DOHH2 (cell line): Measurements from ENCODE around the gene TTC39A.

Source experiments
- H3F3A ChIP-seq: fragments of 200-600 bp; sonication (generic), shearing (Covaris generic); 2 replicates; pipeline ENCODE4 v1.6.0; 2016; ENCODE audit warnings: antibody characterized with exemption, mild to moderate bottlenecking; ENCODE audit not compliant: control insufficient read depth, insufficient read depth
- H3K27ac ChIP-seq: fragments of 200-600 bp; sonication (generic); 2 replicates; pipeline ENCODE4 v1.5.1; 2014; ENCODE audit warnings: low read depth, mild to moderate bottlenecking, low read length, moderate library complexity
- H3K27me3 ChIP-seq: fragments of 200-600 bp; sonication (generic); 2 replicates; pipeline ENCODE4 v1.6.1; 2014; ENCODE audit warnings: mild to moderate bottlenecking, low read length, mixed read lengths; ENCODE audit not compliant: control insufficient read depth
- H3K36me3 ChIP-seq: fragments of 200-600 bp; sonication (generic); 2 replicates; pipeline ENCODE4 v1.6.1; 2014; ENCODE audit warnings: mild to moderate bottlenecking, low read length, moderate library complexity, mixed read lengths; ENCODE audit not compliant: control insufficient read depth
- H3K4me1 ChIP-seq: fragments of 200-600 bp; sonication (generic); 2 replicates; pipeline ENCODE4 v1.6.1; 2014; ENCODE audit warnings: mild to moderate bottlenecking, low read length, mixed read lengths; ENCODE audit not compliant: control insufficient read depth
- H3K4me2 ChIP-seq: fragments of 200-600 bp; sonication (generic); 2 replicates; pipeline ENCODE4 v1.6.0; 2014; ENCODE audit warnings: mild to moderate bottlenecking, low read length, moderate library complexity
- H3K4me3 ChIP-seq: fragments of 200-600 bp; sonication (generic); 2 replicates; pipeline ENCODE4 v1.5.1; 2014; ENCODE audit warnings: mild to moderate bottlenecking, low read length, mixed read lengths
- H3K79me2 ChIP-seq: fragments of 200-600 bp; sonication (generic); 2 replicates; pipeline ENCODE4 v1.6.1; 2014; ENCODE audit warnings: mild to moderate bottlenecking, low read length, mixed read lengths; ENCODE audit not compliant: control insufficient read depth
- H3K9me2 ChIP-seq: fragments of 200-600 bp; sonication (generic); replicated peaks from 2 replicates; pipeline ENCODE4 v1.6.1; 2014; ENCODE audit warnings: mild to moderate bottlenecking, low read length, mixed read lengths; ENCODE audit not compliant: control insufficient read depth
- H3K9me3 ChIP-seq: fragments of 200-600 bp; sonication (generic); 2 replicates; pipeline ENCODE4 v1.6.1; 2014; ENCODE audit warnings: antibody characterized with exemption, low read length, mixed read lengths; ENCODE audit not compliant: control insufficient read depth, insufficient read depth
- H4K20me1 ChIP-seq: fragments of 200-600 bp; sonication (generic); 2 replicates; pipeline ENCODE4 v1.6.0; 2014; ENCODE audit warnings: low read depth, mild to moderate bottlenecking, antibody characterized with exemption, low read length, moderate library complexity; ENCODE audit not compliant: control insufficient read depth, insufficient read depth
- CTCF ChIP-seq: fragments of 200-600 bp; sonication (generic); IDR thresholded peaks from one replicate; pipeline ENCODE4 v1.5.1; 2014; ENCODE audit warnings: antibody characterized with exemption, mild to moderate bottlenecking, low read depth, low read length; ENCODE audit not compliant: poor library complexity, severe bottlenecking
- EZH2phosphoT487 ChIP-seq: fragments of 200-600 bp; sonication (generic); IDR thresholded peaks from 2 replicates; pipeline ENCODE4 v1.6.1; 2017; ENCODE audit warnings: borderline replicate concordance, mild to moderate bottlenecking, antibody characterized with exemption, low read length, moderate library complexity, mixed read lengths

The TTC39A gene

GRCh38 chr1:51240084-51240483, 90.3 kb downstream of the TTC39A start:
- TF ChIP-seq EZH2phosphoT487 (no peak), CTCF (no peak)
- Histone ChIP-seq H3K36me3 (no peaks in the 10 kb centered on the region), H3K27ac (no peak overlapping the region), H3K4me3 (no peak overlapping the region), H3K27me3 (peaks cover 63% of the 10 kb centered on the region), H3K4me2 (no peak overlapping the region), H3K79me2 (no peaks in the 10 kb centered on the region), H4K20me1 (peaks cover 11% of the 10 kb centered on the region; the same call in 1 of the 2 replicates), H3K9me2 (no peaks in the 10 kb centered on the region), H3K4me1 (peaks cover 18% of the 10 kb centered on the region), H3K9me3 (no peaks in the 10 kb centered on the region), H3F3A (peaks cover 8% of the 10 kb centered on the region)

GRCh38 chr1:51238034-51238403, 92.3 kb downstream of the TTC39A start:
- Histone ChIP-seq H3K9me3 (no peaks in the 10 kb centered on the region), H3K36me3 (no peaks in the 10 kb centered on the region), H3K79me2 (no peaks in the 10 kb centered on the region), H3K27ac (no peak overlapping the region), H4K20me1 (peaks cover 15% of the 10 kb centered on the region; the same call in 1 of the 2 replicates), H3K27me3 (peaks cover 60% of the 10 kb centered on the region), H3K4me2 (no peak overlapping the region), H3K9me2 (no peaks in the 10 kb centered on the region), H3K4me3 (no peak overlapping the region), H3K4me1 (peaks cover 29% of the 10 kb centered on the region), H3F3A (peaks cover 19% of the 10 kb centered on the region)
- no peak for TF ChIP-seq EZH2phosphoT487
- no peak for TF ChIP-seq CTCF

GRCh38 chr1:51237351-51238033, 92.9 kb downstream of the TTC39A start:
- peaks cover 29% of the 10 kb centered on the region for H3K4me1 ChIP-seq
- H3K27me3 ChIP-seq: peaks cover 61% of the 10 kb centered on the region
- no peaks in the 10 kb centered on the region for H3K36me3 ChIP-seq
- H3K27ac ChIP-seq: no peak overlapping the region
- no peak overlapping the region; the same call in 1 of the 2 replicates for H3K4me3 ChIP-seq
- H3K79me2 ChIP-seq: no peaks in the 10 kb centered on the region
- H4K20me1 ChIP-seq: peaks cover 15% of the 10 kb centered on the region; the same call in 1 of the 2 replicates
- peaks cover 19% of the 10 kb centered on the region for H3F3A ChIP-seq
- TF ChIP-seq CTCF: no peak
- TF ChIP-seq EZH2phosphoT487: no peak
- no peaks in the 10 kb centered on the region for H3K9me3 ChIP-seq
- no peaks in the 10 kb centered on the region for H3K9me2 ChIP-seq
- H3K4me2 ChIP-seq: peak overlapping the region; percentile 96
